Measurements from ENCODE around the gene RBFA. TPM values are rescaled to one million over a fixed set of nuclear protein-coding genes. Genes with fewer than 3 reads are reported as not detected.
"Not testable (repeated sequence)": the region's sequence is repeated elsewhere in the genome, so short reads cannot be mapped to it uniquely, and the experiment has no call there.

Gene RBFA
- polyA plus RNA-seq, 3 donors = 31.9 to 44.0 (median 32.9) TPM

DNA sequence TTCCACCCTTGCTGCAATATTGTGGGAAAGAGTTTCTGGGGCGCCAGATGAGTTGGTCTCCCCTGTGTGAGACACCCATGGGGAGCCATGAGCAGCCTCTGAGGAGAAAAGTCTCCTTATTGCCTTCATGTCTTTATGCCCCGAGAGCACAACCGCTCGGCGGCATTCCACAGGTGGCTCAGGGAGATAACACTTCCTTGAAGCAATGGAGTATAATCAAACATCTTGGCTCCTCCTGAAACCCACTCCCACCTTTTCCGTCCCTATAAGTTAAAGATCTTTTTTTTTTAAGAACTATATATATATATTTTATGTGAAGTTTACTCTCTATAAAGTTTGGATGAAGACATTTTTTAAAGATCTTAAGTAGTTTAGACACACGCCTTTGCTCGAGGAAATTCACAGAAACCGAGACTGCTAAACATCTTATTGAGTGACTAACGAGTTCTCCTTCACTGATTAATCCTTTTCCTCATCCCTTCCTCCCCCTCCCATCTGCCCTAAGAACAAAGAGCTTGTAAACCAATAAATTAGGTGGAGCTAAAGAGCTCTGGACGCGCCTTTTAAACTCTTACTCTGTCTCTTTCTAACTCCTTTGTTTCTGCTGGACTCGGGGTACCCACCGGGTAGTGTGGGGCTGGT, 22.6 kb upstream of the RBFA start:
- DNase-seq (ENCODE audit: extremely low read depth in 1 of 11, low read depth in 9 of 11, low spot score in 4 of 11) = not testable (repeated sequence)

DNA sequence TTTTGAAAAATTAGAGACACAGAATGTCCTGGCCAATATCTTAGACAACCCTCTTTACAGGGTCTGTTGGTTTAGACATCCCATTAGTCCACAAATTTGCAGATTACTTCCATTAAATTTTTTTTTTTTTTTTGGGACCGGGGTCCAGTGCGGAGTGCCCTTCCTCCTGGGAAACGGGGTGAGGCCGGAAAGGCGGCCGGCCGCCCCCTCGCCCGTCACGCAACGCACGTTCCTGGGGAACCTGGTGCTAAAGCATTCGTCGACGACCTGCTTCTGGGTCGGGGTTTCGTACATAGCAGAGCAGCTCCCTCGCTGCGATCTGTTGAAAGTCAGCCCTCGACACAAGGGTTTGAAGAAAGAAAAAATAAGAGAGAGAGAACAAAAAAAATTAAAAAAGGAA, 21.5 kb upstream of the RBFA start:
- no peak for DNase-seq (ENCODE audit: extremely low read depth in 1 of 11, low read depth in 9 of 11, low spot score in 4 of 11)

- DNase-seq (ENCODE audit: extremely low read depth in 1 of 11, low read depth in 9 of 11, low spot score in 4 of 11) = peak in 3 of 11 donors; percentile 17 to 25 (median 24)
These were observed 11.6 kb upstream of the RBFA start for GRCh38 chr18:80022613-80023012.

- DNase-seq (ENCODE audit: extremely low read depth in 1 of 11, low read depth in 9 of 11, low spot score in 4 of 11) = no peak
These were observed 11.1 kb upstream of the RBFA start for GRCh38 chr18:80023173-80023572.

DNA sequence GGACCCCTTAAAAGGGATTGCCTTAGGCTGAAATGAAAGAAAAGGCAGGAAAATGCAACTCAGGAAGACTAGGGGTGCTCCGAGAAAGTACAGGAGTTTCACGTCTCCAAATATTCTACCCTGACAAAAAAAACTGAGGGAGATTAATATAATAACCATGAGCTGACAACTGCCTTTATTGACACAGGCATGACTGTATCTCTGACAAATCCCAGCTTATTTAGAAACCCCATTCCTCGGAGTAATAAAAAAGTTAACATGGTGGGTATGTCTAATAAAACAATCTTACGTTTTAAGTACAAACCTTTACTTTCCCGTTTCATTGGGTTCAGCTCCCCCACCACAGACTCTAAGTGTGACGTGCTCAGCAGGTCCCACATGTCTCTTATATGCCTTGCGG, 7.9 kb upstream of the RBFA start:
- no peak for DNase-seq (ENCODE audit: extremely low read depth in 1 of 11, low read depth in 9 of 11, low spot score in 4 of 11)

DNA sequence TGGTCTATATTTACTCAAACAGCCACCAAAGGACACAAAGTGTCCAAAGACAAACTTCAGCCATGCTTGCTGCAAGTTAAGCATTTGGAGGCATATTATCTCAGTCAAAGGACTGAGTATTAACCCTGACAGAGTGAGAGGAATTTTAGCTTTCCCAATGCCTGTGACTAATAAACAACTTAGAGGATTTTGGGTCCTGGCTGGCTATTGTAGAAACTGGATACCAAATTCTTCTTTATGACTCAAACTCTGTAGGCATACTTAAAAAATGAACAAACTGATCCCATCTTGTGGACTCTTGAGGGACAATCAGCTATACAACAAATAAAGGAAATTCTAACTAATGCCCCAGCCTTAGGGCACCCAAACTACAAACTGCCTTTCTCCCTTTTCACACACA, 6.5 kb upstream of the RBFA start:
- DNase-seq (ENCODE audit: extremely low read depth in 1 of 11, low read depth in 9 of 11, low spot score in 4 of 11) = not testable (repeated sequence)

DNA sequence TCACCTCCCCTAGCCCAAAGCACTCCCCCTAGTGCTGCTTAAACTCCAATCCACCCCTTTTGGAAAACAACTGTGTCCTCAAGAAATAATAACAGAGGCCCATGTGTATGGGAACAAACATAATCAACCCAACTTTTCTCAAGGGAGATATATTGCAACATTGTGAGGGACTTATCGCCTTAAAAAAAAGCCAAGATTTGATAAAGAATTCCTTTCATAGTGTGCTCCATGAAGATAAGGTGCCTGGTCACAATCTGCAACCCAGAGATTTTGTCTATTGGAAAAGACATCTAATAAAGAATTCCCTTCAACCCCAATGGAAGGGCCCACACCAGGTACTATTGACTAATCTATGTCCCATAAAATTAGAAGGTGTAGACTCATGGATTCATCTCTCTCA, 4.5 kb upstream of the RBFA start:
- DNase-seq (ENCODE audit: extremely low read depth in 1 of 11, low read depth in 9 of 11, low spot score in 4 of 11) = no peak

DNA sequence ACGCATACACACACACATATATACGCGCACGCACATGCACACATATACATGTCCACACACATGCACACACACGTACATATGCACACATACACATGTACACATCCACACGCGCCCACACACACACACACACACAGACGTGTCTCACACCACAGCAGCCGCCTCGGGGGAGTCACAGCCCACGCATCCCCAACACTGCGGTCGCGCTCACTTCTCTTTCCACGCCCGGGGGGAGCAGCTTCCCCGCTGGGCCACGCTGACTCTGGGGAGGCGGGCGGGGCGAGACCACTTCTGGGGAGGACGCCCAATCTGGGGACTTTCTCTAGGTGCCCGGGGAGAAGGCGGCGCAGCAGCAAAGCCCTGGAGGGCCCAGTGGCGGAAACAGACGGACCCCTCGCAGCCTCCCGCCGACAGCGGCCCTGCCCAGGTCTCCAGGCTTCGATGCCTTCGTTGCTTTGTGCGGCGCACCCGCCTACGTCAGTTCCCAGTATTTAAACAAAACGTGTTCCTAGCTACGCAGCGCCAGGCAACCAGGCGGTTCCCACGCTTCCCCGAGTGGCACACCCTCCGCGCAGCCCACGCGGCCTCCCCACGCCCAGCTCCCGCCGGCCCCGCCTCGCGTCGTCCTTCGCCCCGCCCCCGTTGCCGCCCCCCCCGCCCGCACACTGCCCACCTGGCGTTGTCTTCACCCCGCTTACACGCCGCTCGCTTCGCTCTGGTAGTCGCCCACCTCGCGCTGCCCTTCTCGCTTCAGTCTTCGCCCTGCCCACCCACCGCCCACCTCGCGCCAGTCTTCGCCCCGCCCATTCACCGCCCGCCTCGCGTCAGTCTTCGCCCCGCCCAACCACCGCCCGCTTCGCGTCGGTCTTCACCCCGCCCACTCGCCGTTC, 810 bp upstream of the RBFA start:
- DNase-seq (ENCODE audit: extremely low read depth in 1 of 11, low read depth in 9 of 11, low spot score in 4 of 11) = peak in 6 of 11 donors; percentile 17 to 96 (median 24)

DNA sequence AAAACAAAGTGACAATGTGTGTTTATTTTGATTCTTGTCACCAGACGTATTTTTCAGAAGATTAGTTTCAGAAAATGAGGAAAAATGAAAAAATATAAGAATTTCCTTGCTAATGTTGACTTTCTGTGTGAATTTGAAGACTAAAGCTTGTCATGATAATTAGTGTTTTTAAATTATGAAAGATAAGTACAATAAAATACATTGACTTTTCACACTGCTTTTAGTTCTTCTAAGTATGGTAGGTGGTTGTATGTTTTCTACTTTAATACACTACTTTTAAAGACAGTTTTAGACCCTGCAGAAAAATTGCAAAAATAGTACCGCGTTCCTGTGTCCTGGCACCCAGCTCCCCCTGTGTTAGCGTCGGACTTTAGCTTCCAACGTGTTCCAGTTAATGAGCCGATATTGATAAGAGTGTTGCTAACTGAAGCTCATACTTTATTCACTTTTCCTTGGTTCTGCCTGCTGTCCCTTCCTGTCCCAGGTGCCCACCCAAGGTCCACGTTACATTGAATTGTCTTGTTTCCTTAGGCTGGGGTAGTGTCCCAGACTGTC, 695 bp downstream of the RBFA start:
- no peak for DNase-seq (ENCODE audit: extremely low read depth in 1 of 11, low read depth in 9 of 11, low spot score in 4 of 11)

GRCh38 chr18:80035997-80036396, 1.8 kb downstream of the RBFA start:
- no peak for DNase-seq (ENCODE audit: extremely low read depth in 1 of 11, low read depth in 9 of 11, low spot score in 4 of 11)

DNA sequence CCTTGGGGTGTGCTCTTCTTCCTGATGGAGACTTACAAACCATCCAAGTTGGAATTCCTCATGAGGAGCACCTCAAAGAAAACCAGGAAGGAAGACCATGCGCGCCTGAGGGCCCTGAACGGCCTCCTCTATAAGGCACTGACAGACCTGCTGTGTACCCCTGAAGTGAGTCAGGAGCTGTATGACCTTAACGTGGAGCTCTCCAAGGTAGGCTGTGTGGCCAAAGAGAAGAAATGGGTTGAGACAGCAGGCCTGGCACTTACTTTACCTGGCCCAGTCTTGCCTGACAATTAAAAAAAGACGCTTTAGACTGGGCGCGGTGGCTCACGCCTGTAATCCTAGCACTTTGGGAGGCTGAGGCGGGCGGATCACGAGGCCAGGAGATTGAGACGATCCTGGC, 3.1 kb downstream of the RBFA start:
- DNase-seq (ENCODE audit: extremely low read depth in 1 of 11, low read depth in 9 of 11, low spot score in 4 of 11) = no peak

- peak in 1 of 11 donors; percentile 15 for DNase-seq (ENCODE audit: extremely low read depth in 1 of 11, low read depth in 9 of 11, low spot score in 4 of 11)
These were observed 3.8 kb downstream of the RBFA start for GRCh38 chr18:80037869-80038630.

DNA sequence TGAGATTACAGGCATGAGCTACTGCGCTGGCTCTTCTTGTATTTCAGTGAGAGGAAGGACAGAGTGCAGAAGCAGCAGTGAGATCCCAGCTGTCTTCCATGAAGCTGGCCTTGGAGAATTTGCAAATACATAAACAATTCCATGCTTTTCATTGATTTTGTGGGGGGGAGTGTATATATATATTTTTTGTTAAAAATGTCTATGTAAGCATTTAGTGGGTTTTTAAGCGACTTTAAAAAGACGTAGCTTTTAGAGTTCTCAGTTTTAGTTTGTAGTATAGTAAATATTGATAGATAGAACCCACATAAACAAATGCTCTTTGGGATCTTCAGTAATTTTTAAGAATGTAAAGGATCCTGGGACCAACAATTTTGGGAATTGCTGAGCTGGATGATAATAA, 6.3 kb downstream of the RBFA start:
- DNase-seq (ENCODE audit: extremely low read depth in 1 of 11, low read depth in 9 of 11, low spot score in 4 of 11) = no peak

GRCh38 chr18:80041424-80041823, 7.2 kb downstream of the RBFA start:
- no peak for DNase-seq (ENCODE audit: extremely low read depth in 1 of 11, low read depth in 9 of 11, low spot score in 4 of 11)

GRCh38 chr18:80042785-80043184, 8.6 kb downstream of the RBFA start:
- no peak for DNase-seq (ENCODE audit: extremely low read depth in 1 of 11, low read depth in 9 of 11, low spot score in 4 of 11)

- DNase-seq (ENCODE audit: extremely low read depth in 1 of 11, low read depth in 9 of 11, low spot score in 4 of 11) = no peak
These were observed 9.8 kb downstream of the RBFA start for GRCh38 chr18:80044072-80044471.

DNA sequence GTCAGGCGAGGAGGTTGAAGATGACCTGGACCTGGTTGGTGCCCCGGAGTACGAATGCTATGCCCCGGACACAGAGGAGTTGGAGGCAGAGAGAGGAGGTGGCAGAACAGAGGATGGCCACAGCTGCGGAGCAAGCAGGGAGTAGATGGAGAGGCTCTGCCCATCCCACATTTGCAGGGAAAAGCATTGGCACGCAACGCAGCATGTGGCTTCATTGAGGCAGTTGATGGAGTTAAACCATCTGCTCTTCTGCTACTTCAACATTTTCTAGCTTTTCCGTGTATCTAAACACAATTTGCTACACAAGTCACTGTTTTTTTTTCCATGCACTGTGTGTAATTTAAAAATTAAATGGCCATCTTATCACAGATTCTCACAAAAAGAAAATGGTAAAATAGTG, 11.8 kb downstream of the RBFA start:
- DNase-seq (ENCODE audit: extremely low read depth in 1 of 11, low read depth in 9 of 11, low spot score in 4 of 11) = no peak

DNA sequence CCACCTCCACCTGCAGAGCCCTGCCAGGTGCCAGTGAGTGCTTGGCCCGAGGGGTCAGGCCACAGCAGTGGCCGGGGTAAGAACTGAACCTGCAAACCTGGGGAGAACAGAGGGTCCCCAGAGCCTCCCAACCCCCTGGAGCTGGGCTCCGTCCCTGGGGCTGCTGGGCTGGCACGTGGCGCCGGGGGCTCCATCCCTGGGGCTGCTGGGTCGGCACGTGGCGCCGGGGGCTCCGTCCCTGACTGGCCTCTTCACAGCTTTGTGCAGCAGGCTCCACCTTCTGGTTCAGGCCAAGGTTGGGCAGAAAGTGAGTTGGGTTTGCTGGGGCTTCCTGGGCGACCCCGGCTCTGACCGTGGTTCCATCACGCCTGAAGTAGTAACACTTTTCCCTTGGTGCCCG, 12.2 kb downstream of the RBFA start:
- no peak for DNase-seq (ENCODE audit: extremely low read depth in 1 of 11, low read depth in 9 of 11, low spot score in 4 of 11)

- no peak for DNase-seq (ENCODE audit: extremely low read depth in 1 of 11, low read depth in 9 of 11, low spot score in 4 of 11)
These were observed 12.8 kb downstream of the RBFA start for GRCh38 chr18:80046961-80047541.

Measured in renal cortex interstitium (tissue), 11 donors.